NCI-H1092 treated with DMSO at 0.1 percent for 48 hours (cell line): ENCODE data around the gene FRRS1L.

ENCODE experiments used
- DNase-seq: peaks from one replicate; lab custom pipeline; 2025; lab: John Stamatoyannopoulos, UW

The FRRS1L gene

GRCh38 chr9:109101810-109102209 is 65.2 kb downstream of the FRRS1L start:
- no peak for DNase-seq

GRCh38 chr9:109101202-109101595 is 65.8 kb downstream of the FRRS1L start:
- no peak for DNase-seq

GRCh38 chr9:109100543-109101201 is 66.4 kb downstream of the FRRS1L start:
- DNase-seq = no peak

- DNase-seq = no peak
Measured at GRCh38 chr9:109098960-109099308, 68.1 kb downstream of the FRRS1L start.

GRCh38 chr9:109098171-109098959 is 68.7 kb downstream of the FRRS1L start:
- DNase-seq = no peak

- no peak for DNase-seq
Measured at GRCh38 chr9:109097146-109097545, 69.9 kb downstream of the FRRS1L start.

- DNase-seq = no peak
Measured at GRCh38 chr9:109095321-109095720, 71.7 kb downstream of the FRRS1L start.

GRCh38 chr9:109094268-109094667 is 72.8 kb downstream of the FRRS1L start:
- DNase-seq = no peak

GRCh38 chr9:109092587-109092986 is 74.5 kb downstream of the FRRS1L start:
- no peak for DNase-seq

GRCh38 chr9:109092051-109092580 is 74.9 kb downstream of the FRRS1L start:
- DNase-seq = no peak

GRCh38 chr9:109088221-109088620 is 78.8 kb downstream of the FRRS1L start:
- no peak for DNase-seq

GRCh38 chr9:109087795-109088194 is 79.3 kb downstream of the FRRS1L start:
- no peak for DNase-seq

- DNase-seq = no peak
Measured at GRCh38 chr9:109086221-109086620, 80.8 kb downstream of the FRRS1L start.

- no peak for DNase-seq
Measured at GRCh38 chr9:109085510-109085909, 81.5 kb downstream of the FRRS1L start.

- no peak for DNase-seq
Measured at GRCh38 chr9:109083813-109084405, 83.1 kb downstream of the FRRS1L start.

- no peak for DNase-seq
Measured at GRCh38 chr9:109083141-109083540, 83.9 kb downstream of the FRRS1L start.

- DNase-seq = no peak
Measured at GRCh38 chr9:109082091-109082620, 84.9 kb downstream of the FRRS1L start.
